HepG2 (cell line): ENCODE measurements around the gene JSRP1. TPM values are rescaled to one million over a fixed set of nuclear protein-coding genes. Genes with fewer than 3 reads are reported as not detected.

Experiments
- DBP ChIP-seq: sonication (generic); formaldehyde crosslinking; IDR thresholded peaks from 2 replicates; pipeline ENCODE4 v1.4.0; 2020; ENCODE audit warnings: missing genetic modification reagents; ENCODE audit errors: not compliant biosample characterization
- ELF3 ChIP-seq: IDR thresholded peaks from 2 replicates; pipeline ENCODE4 v1.6.1; 2016; ENCODE audit warnings: missing genetic modification reagents, missing compliant biosample characterization
- HCFC1 ChIP-seq: fragments of 150-350 bp; IDR thresholded peaks from 2 replicates; pipeline ENCODE4 v1.6.1; 2014; ENCODE audit warnings: low read depth, low read length
- HDAC1 ChIP-seq: sonication (generic); formaldehyde crosslinking; IDR thresholded peaks from 2 replicates; pipeline ENCODE4 v1.5.1; 2020; ENCODE audit warnings: mild to moderate bottlenecking, missing genetic modification reagents
- HNF1A ChIP-seq, 2 experiments: sonication (generic) in 1 of 2; formaldehyde crosslinking in 1 of 2; IDR thresholded peaks; 2 replicates each; pipeline versions ENCODE4 v1.4.0 to v1.6.1; 2016 to 2020; ENCODE audit warnings: borderline replicate concordance in 1 of 2, low read depth in 1 of 2, mild to moderate bottlenecking in 1 of 2, missing genetic modification reagents in 1 of 2
- HNRNPL ChIP-seq: fragments of 200-400 bp; formaldehyde crosslinking; IDR thresholded peaks from 2 replicates; pipeline ENCODE4 v1.6.1; 2017; ENCODE audit warnings: mild to moderate bottlenecking, low read depth, low read length
- ISX ChIP-seq: sonication (generic); formaldehyde crosslinking; conservative IDR thresholded peaks from 2 replicates; pipeline ENCODE4 v1.5.0; 2020; ENCODE audit warnings: missing genetic modification reagents
- MEIS2 ChIP-seq: sonication (generic); formaldehyde crosslinking; IDR thresholded peaks from 2 replicates; pipeline ENCODE4 v1.9.0; 2021; ENCODE audit warnings: mild to moderate bottlenecking, missing genetic modification reagents
- NFKBIZ ChIP-seq: IDR thresholded peaks from 2 replicates; pipeline ENCODE4 v1.6.1; 2018; ENCODE audit warnings: missing genetic modification reagents, missing compliant biosample characterization
- NR2F1 ChIP-seq, 2 experiments: fragments of 450-650 bp in 1 of 2; formaldehyde crosslinking in 1 of 2; IDR thresholded peaks; 2 replicates each; pipeline versions ENCODE4 v1.5.0 to v1.6.1; 2016 to 2020; ENCODE audit warnings: mild to moderate bottlenecking in 1 of 2, missing compliant biosample characterization in 1 of 2, missing genetic modification reagents in 1 of 2, moderate library complexity in 1 of 2
- RBFOX2 ChIP-seq: fragments of 200-400 bp; formaldehyde crosslinking; IDR thresholded peaks from 2 replicates; pipeline ENCODE4 v1.6.1; 2017; ENCODE audit warnings: low read depth, mild to moderate bottlenecking, low read length
- ZBTB4 ChIP-seq: sonication (generic); formaldehyde crosslinking; IDR thresholded peaks from 2 replicates; pipeline ENCODE4 v1.4.0; 2020; ENCODE audit warnings: missing genetic modification reagents, mild to moderate bottlenecking, borderline replicate concordance
- ZNF280D ChIP-seq: sonication (generic); formaldehyde crosslinking; IDR thresholded peaks from 2 replicates; pipeline ENCODE4 v1.5.1; 2020; ENCODE audit warnings: mild to moderate bottlenecking, missing genetic modification reagents
- ZNF282 ChIP-seq: fragments of 450-650 bp; IDR thresholded peaks from 2 replicates; pipeline ENCODE4 v1.6.1; 2018; ENCODE audit not compliant: partially characterized antibody
- ZNF329 ChIP-seq: sonication (generic); formaldehyde crosslinking; IDR thresholded peaks from 2 replicates; pipeline ENCODE4 v1.9.0; 2021; ENCODE audit warnings: low read depth, mild to moderate bottlenecking, missing genetic modification reagents
- ZNF510 ChIP-seq: sonication (generic); formaldehyde crosslinking; IDR thresholded peaks from 2 replicates; pipeline ENCODE4 v1.4.0; 2020; ENCODE audit warnings: low read depth, mild to moderate bottlenecking, missing genetic modification reagents
- ZNF547 ChIP-seq: sonication (generic); formaldehyde crosslinking; IDR thresholded peaks from 2 replicates; pipeline ENCODE4 v1.5.1; 2020; ENCODE audit warnings: mild to moderate bottlenecking, missing genetic modification reagents
- ZSCAN12 ChIP-seq: sonication (generic); formaldehyde crosslinking; IDR thresholded peaks from 2 replicates; pipeline ENCODE4 v1.9.0; 2021; ENCODE audit warnings: mild to moderate bottlenecking, missing genetic modification reagents
- polyA plus RNA-seq, 8 experiments: library from polyadenylated mRNA; depleted of rRNA in 3 of 8; stranded (reverse) in 7 of 8; unstranded in 1 of 8; fragments of >200 nt; fragmentation: Illumina TruSeq in 4 of 8; extraction: Trizol in 4 of 8; gene quantifications; 2 replicates each; pipeline versions ENCODE4 v1.2.1 to v1.2.3, GENCODE V29; 2011 to 2016; ENCODE audit warnings: low read depth in 4 of 8, missing spikeins in 1 of 8, mixed read lengths in 1 of 8; ENCODE audit not compliant: insufficient read depth in 1 of 8
- total RNA-seq, 5 experiments: library from RNA; depleted of rRNA; stranded (reverse); fragments of >200 nt; fragmentation: Illumina TruSeq; extraction: Trizol; gene quantifications; 2 replicates each; pipeline ENCODE4 v1.2.3, GENCODE V29; 2016; ENCODE audit warnings: low read depth in 1 of 5

Gene JSRP1
- total and polyA plus RNA-seq, 2 of the 13 experiments (the other 11 are each of a cell fraction or from before 2014, with no cell fraction given): 0.16 to 0.38 TPM

- TF ChIP-seq HNF1A (IDR thresholded peaks at IDR 0.05; ENCODE audit: low read depth) (no peak), HNF1A (CRISPR knock-in tag; IDR thresholded peaks at IDR 0.05; ENCODE audit: borderline replicate concordance) (no peak), HDAC1 (CRISPR knock-in tag) (0 out of 2 replicates have a peak, but pooled peaks have one; percentile 24), ELF3 (CRISPR knock-in tag) (no peak), ZNF282 (no peak), NR2F1 (CRISPR knock-in tag; IDR thresholded peaks at IDR 0.05) (no peak), NFKBIZ (no peak), ISX (CRISPR knock-in tag) (no peak), HCFC1 (no peak), ZSCAN12 (CRISPR knock-in tag) (no peak), ZNF280D (CRISPR knock-in tag) (no peak), RBFOX2 (no peak), MEIS2 (no peak), ZNF510 (CRISPR knock-in tag) (no peak), ZBTB4 (CRISPR knock-in tag) (peak; percentile 48; the same call in 1 of the 2 replicates), HNRNPL (0 out of 2 replicates have a peak, but pooled peaks have one; percentile 43), ZNF547 (no peak), ZNF329 (CRISPR knock-in tag) (0 out of 2 replicates have a peak, but pooled peaks have one; percentile 32), DBP (CRISPR knock-in tag) (no peak)
These were observed 18.8 kb upstream of the JSRP1 start (continued) for GRCh38 chr19:2274931-2275535.
